HepG2 (cell line): ENCODE results near the gene WDR35. TPM values are rescaled to one million over a fixed set of nuclear protein-coding genes. Genes with fewer than 3 reads are reported as not detected.

Experiments
- ARNTL ChIP-seq: sonication (generic); formaldehyde crosslinking; IDR thresholded peaks from 2 replicates; pipeline ENCODE4 v1.4.0; 2020; ENCODE audit warnings: mild to moderate bottlenecking, missing genetic modification reagents
- HIVEP1 ChIP-seq: sonication (generic); formaldehyde crosslinking; IDR thresholded peaks from 2 replicates; pipeline ENCODE4 v1.4.0; 2020; ENCODE audit warnings: mild to moderate bottlenecking, missing genetic modification reagents
- KLF6 ChIP-seq: IDR thresholded peaks from 2 replicates; pipeline ENCODE4 v1.8.0; 2016; ENCODE audit warnings: missing biosample characterization, missing genetic modification reagents
- KLF9 ChIP-seq: IDR thresholded peaks from 2 replicates; pipeline ENCODE4 v1.6.1; 2016; ENCODE audit warnings: low read depth
- MLXIP ChIP-seq: sonication (generic); formaldehyde crosslinking; IDR thresholded peaks from 2 replicates; pipeline ENCODE4 v1.9.0; 2021; ENCODE audit warnings: missing genetic modification reagents, borderline replicate concordance
- MYC ChIP-seq: sonication (generic); formaldehyde crosslinking; IDR thresholded peaks from 2 replicates; pipeline ENCODE4 v1.9.0; 2021; ENCODE audit warnings: missing genetic modification reagents, borderline replicate concordance
- NFE2 ChIP-seq: sonication (generic); formaldehyde crosslinking; IDR thresholded peaks from 2 replicates; pipeline ENCODE4 v1.4.0; 2020; ENCODE audit warnings: missing genetic modification reagents
- PCBP1 ChIP-seq: fragments of 200-400 bp; formaldehyde crosslinking; IDR thresholded peaks from 2 replicates; pipeline ENCODE4 v1.6.1; 2017; ENCODE audit warnings: mild to moderate bottlenecking, low read depth, low read length, borderline replicate concordance
- POLR2G ChIP-seq: fragments of 200-400 bp; formaldehyde crosslinking; IDR thresholded peaks from 2 replicates; pipeline ENCODE4 v1.6.1; 2018; ENCODE audit warnings: mild to moderate bottlenecking, low read depth, low read length, moderate library complexity
- SOX13 ChIP-seq, 3 experiments: fragments of 450-650 bp in 1 of 3; sonication (generic) in 1 of 3; formaldehyde crosslinking in 1 of 3; IDR thresholded peaks in 2 of 3; conservative IDR thresholded peaks in 1 of 3; 2 replicates each; pipeline versions ENCODE4 v1.5.0 to v1.6.1; 2016 to 2020; ENCODE audit warnings: antibody characterized with exemption in 1 of 3, mild to moderate bottlenecking in 1 of 3, missing compliant biosample characterization in 1 of 3, missing genetic modification reagents in 1 of 3, moderate library complexity in 1 of 3
- SPEN ChIP-seq: sonication (generic); formaldehyde crosslinking; IDR thresholded peaks from 2 replicates; pipeline ENCODE4 v1.5.1; 2020; ENCODE audit warnings: low read depth, mild to moderate bottlenecking, missing genetic modification reagents
- ZNF704 ChIP-seq: sonication (generic); formaldehyde crosslinking; IDR thresholded peaks from 2 replicates; pipeline ENCODE4 v1.8.1; 2023; ENCODE audit warnings: mild to moderate bottlenecking, inconsistent platforms, moderate library complexity, missing genetic modification reagents, borderline replicate concordance
- ZNF878 ChIP-seq: sonication (generic); formaldehyde crosslinking; IDR thresholded peaks from 2 replicates; pipeline ENCODE4 v1.8.1; 2023; ENCODE audit warnings: mild to moderate bottlenecking, missing genetic modification reagents, moderate library complexity
- polyA plus RNA-seq, 8 experiments: library from polyadenylated mRNA; depleted of rRNA in 3 of 8; stranded (reverse) in 7 of 8; unstranded in 1 of 8; fragments of >200 nt; fragmentation: Illumina TruSeq in 4 of 8; extraction: Trizol in 4 of 8; gene quantifications; 2 replicates each; pipeline versions ENCODE4 v1.2.1 to v1.2.3, GENCODE V29; 2011 to 2016; ENCODE audit warnings: low read depth in 4 of 8, missing spikeins in 1 of 8, mixed read lengths in 1 of 8; ENCODE audit not compliant: insufficient read depth in 1 of 8
- total RNA-seq, 5 experiments: library from RNA; depleted of rRNA; stranded (reverse); fragments of >200 nt; fragmentation: Illumina TruSeq; extraction: Trizol; gene quantifications; 2 replicates each; pipeline ENCODE4 v1.2.3, GENCODE V29; 2016; ENCODE audit warnings: low read depth in 1 of 5
- TF ChIP-seq, protein P1 (sequence below): sonication (generic); formaldehyde crosslinking; IDR thresholded peaks from 2 replicates; pipeline ENCODE4 v1.5.0; 2020; ENCODE audit warnings: mild to moderate bottlenecking, missing genetic modification reagents
- TF ChIP-seq, protein P2 (sequence below): sonication (generic); formaldehyde crosslinking; IDR thresholded peaks from 2 replicates; pipeline ENCODE4 v1.4.0; 2020; ENCODE audit warnings: missing genetic modification reagents
- TF ChIP-seq, protein P3 (sequence below): sonication (generic); formaldehyde crosslinking; IDR thresholded peaks from 2 replicates; pipeline ENCODE4 v1.5.0; 2020; ENCODE audit warnings: missing genetic modification reagents, mild to moderate bottlenecking, borderline replicate concordance
- TF ChIP-seq, protein P4 (sequence below): sonication (generic); formaldehyde crosslinking; IDR thresholded peaks from 2 replicates; pipeline ENCODE4 v1.4.0; 2020; ENCODE audit warnings: missing genetic modification reagents

The WDR35 gene
- total and polyA plus RNA-seq, 2 of the 13 experiments (the other 11 are each of a cell fraction or from before 2014, with no cell fraction given), result 11.1 to 19.6 TPM

DNA sequence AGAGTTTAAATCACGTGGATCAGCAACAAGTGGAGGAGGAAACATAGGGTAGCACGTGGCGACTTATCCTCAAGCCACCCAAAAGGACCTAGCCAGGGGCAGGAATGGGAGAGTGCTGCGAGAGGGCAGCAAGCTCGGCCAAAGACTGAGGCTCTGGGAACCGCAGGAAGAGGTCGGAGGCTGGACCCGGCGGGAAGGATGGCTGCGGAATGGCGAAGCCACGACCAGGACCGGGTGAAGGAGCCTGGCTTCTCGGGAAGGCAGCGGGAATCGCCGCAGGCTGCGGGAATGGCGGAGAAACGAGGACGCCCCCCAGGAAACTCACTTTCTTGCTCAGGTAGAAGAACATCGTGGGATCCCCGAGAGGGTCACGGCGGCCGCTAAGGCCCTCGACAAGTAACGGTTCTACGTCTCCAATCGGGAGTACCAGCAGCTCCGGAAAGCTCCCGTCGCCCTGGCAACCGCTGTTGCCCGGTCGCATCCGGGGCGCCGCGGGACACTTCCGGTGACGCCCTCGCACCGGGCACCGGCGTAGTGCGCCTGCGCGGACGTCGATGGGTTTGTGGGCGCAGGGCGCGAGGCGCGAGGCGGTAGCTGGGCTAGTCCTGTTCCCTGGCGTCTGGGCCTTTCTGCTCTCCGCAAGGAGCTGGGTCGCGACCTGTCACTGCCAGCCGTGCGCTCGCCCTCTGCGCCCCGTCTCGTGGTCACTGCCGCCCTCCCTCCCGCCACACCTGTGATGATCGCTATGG lies at the start of gene WDR35 (continued):
- no peak for TF ChIP-seq PCBP1
- 0 out of 2 replicates have a peak, but pooled peaks have one; percentile 26 for TF ChIP-seq MLXIP (CRISPR knock-in tag)
- no peak for TF ChIP-seq SOX13 (IDR thresholded peaks at IDR 0.05)
- peak in 1 of 2 experiments; percentile 61; a peak in 2 of 4 replicates for TF ChIP-seq SOX13 (CRISPR knock-in tag; conservative IDR thresholded peaks at IDR 0.05 in 1 of 2, IDR thresholded peaks at IDR 0.05 in 1 of 2)
- peak; percentile 92 for TF ChIP-seq MYC (CRISPR knock-in tag)
- TF ChIP-seq, protein P1, sequence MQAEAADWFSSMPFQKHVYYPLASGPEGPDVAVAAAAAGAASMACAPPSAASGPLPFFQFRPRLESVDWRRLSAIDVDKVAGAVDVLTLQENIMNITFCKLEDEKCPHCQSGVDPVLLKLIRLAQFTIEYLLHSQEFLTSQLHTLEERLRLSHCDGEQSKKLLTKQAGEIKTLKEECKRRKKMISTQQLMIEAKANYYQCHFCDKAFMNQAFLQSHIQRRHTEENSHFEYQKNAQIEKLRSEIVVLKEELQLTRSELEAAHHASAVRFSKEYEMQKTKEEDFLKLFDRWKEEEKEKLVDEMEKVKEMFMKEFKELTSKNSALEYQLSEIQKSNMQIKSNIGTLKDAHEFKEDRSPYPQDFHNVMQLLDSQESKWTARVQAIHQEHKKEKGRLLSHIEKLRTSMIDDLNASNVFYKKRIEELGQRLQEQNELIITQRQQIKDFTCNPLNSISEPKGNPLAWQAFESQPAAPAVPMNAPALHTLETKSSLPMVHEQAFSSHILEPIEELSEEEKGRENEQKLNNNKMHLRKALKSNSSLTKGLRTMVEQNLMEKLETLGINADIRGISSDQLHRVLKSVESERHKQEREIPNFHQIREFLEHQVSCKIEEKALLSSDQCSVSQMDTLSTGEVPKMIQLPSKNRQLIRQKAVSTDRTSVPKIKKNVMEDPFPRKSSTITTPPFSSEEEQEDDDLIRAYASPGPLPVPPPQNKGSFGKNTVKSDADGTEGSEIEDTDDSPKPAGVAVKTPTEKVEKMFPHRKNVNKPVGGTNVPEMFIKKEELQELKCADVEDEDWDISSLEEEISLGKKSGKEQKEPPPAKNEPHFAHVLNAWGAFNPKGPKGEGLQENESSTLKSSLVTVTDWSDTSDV (CRISPR knock-in tag), result peak; percentile 92; the same call in 1 of the 2 replicates
- TF ChIP-seq ARNTL (CRISPR knock-in tag), result peak; percentile 17
- TF ChIP-seq POLR2G, result peak; percentile 94
- TF ChIP-seq, protein P2, sequence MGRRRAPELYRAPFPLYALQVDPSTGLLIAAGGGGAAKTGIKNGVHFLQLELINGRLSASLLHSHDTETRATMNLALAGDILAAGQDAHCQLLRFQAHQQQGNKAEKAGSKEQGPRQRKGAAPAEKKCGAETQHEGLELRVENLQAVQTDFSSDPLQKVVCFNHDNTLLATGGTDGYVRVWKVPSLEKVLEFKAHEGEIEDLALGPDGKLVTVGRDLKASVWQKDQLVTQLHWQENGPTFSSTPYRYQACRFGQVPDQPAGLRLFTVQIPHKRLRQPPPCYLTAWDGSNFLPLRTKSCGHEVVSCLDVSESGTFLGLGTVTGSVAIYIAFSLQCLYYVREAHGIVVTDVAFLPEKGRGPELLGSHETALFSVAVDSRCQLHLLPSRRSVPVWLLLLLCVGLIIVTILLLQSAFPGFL, result no peak
- TF ChIP-seq, protein P3, sequence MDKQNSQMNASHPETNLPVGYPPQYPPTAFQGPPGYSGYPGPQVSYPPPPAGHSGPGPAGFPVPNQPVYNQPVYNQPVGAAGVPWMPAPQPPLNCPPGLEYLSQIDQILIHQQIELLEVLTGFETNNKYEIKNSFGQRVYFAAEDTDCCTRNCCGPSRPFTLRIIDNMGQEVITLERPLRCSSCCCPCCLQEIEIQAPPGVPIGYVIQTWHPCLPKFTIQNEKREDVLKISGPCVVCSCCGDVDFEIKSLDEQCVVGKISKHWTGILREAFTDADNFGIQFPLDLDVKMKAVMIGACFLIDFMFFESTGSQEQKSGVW (CRISPR knock-in tag), result no peak
- TF ChIP-seq, protein P4, sequence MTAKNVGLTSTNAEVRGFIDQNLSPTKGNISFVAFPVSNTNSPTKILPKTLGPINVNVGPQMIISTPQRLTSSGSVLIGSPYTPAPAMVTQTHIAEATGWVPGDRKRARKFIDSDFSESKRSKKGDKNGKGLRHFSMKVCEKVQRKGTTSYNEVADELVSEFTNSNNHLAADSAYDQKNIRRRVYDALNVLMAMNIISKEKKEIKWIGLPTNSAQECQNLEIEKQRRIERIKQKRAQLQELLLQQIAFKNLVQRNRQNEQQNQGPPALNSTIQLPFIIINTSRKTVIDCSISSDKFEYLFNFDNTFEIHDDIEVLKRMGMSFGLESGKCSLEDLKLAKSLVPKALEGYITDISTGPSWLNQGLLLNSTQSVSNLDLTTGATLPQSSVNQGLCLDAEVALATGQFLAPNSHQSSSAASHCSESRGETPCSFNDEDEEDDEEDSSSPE (CRISPR knock-in tag), result peak; percentile 94
- TF ChIP-seq ZNF704 (CRISPR knock-in tag), result peak; percentile 94
- no peak for TF ChIP-seq NFE2
- peak; percentile 95 for TF ChIP-seq HIVEP1 (CRISPR knock-in tag)
- TF ChIP-seq ZNF878 (CRISPR knock-in tag), result no peak
- TF ChIP-seq SPEN (CRISPR knock-in tag), result peak; percentile 91; the same call in 1 of the 2 replicates
- 0 out of 2 replicates have a peak, but pooled peaks have one; percentile 61 for TF ChIP-seq KLF9 (CRISPR knock-in tag)
- TF ChIP-seq KLF6 (CRISPR knock-in tag), result peak; percentile 92; the same call in 1 of the 2 replicates
